MM.1S (cell line): ENCODE measurements around the gene KIAA1549.
"Not testable (repeated sequence)": the region's sequence is repeated elsewhere in the genome, so short reads cannot be mapped to it uniquely, and the experiment has no call there.

Experiments used
- DNase-seq: peaks from one replicate; pipeline ENCODE4 v3.0.0-alpha.2; 2015
- H2AFZ ChIP-seq: fragments of 300-600 bp; sonication (generic); 2 replicates; pipeline ENCODE4 v1.6.0; 2016; ENCODE audit warnings: antibody characterized with exemption, low read length
- H3F3A ChIP-seq: fragments of 300-600 bp; sonication (generic); 2 replicates; pipeline ENCODE4 v1.6.1; 2016; ENCODE audit warnings: mild to moderate bottlenecking, antibody characterized with exemption, low read length, moderate library complexity, mixed read lengths; ENCODE audit not compliant: insufficient read depth
- H3K27ac ChIP-seq: fragments of 300-600 bp; sonication (generic); 2 replicates; pipeline ENCODE4 v1.5.1; 2016; ENCODE audit warnings: mild to moderate bottlenecking, low read length
- H3K27me3 ChIP-seq: fragments of 300-600 bp; sonication (generic); replicated peaks from 2 replicates; pipeline ENCODE4 v1.6.0; 2016; ENCODE audit warnings: low read length; ENCODE audit not compliant: insufficient read depth
- H3K36me3 ChIP-seq: fragments of 300-600 bp; sonication (generic); replicated peaks from 2 replicates; pipeline ENCODE4 v1.6.1; 2016; ENCODE audit warnings: mild to moderate bottlenecking, low read length, mixed read lengths; ENCODE audit not compliant: insufficient read depth
- H3K4me1 ChIP-seq: fragments of 300-600 bp; sonication (generic); 2 replicates; pipeline ENCODE4 v1.6.1; 2016; ENCODE audit warnings: low read length, mixed read lengths
- H3K4me2 ChIP-seq: fragments of 300-600 bp; sonication (generic); 2 replicates; pipeline ENCODE4 v1.6.0; 2016; ENCODE audit warnings: low read depth, low read length
- H3K4me3 ChIP-seq: fragments of 300-600 bp; sonication (generic); 2 replicates; pipeline ENCODE4 v1.5.1; 2016; ENCODE audit warnings: low read length, mixed read lengths
- H3K79me2 ChIP-seq: fragments of 300-600 bp; sonication (generic); 2 replicates; pipeline ENCODE4 v1.6.1; 2016; ENCODE audit warnings: mixed run types, low read length, mixed read lengths
- H3K9ac ChIP-seq: fragments of 300-600 bp; sonication (generic); 2 replicates; pipeline ENCODE4 v1.6.1; 2016; ENCODE audit warnings: low read length, mixed read lengths
- H3K9me2 ChIP-seq: fragments of 300-600 bp; sonication (generic); replicated peaks from 2 replicates; pipeline ENCODE4 v1.6.1; 2016; ENCODE audit warnings: mild to moderate bottlenecking, low read length, mixed read lengths; ENCODE audit not compliant: insufficient read depth
- H3K9me3 ChIP-seq: fragments of 300-600 bp; sonication (generic); replicated peaks from 2 replicates; pipeline ENCODE4 v1.6.1; 2016; ENCODE audit warnings: mild to moderate bottlenecking, low read length, mixed read lengths; ENCODE audit not compliant: insufficient read depth
- H4K20me1 ChIP-seq: fragments of 300-600 bp; sonication (generic); 2 replicates; pipeline ENCODE4 v1.6.1; 2016; ENCODE audit warnings: mild to moderate bottlenecking, low read length, moderate library complexity, mixed read lengths; ENCODE audit not compliant: insufficient read depth
- EZH2 ChIP-seq: fragments of 300-600 bp; sonication (generic); optimal IDR thresholded peaks from 2 replicates; pipeline ENCODE3; 2017; ENCODE audit warnings: low read depth, mild to moderate bottlenecking, antibody characterized with exemption, low read length, mixed read lengths
- EZH2phosphoT487 ChIP-seq: fragments of 300-600 bp; sonication (generic); IDR thresholded peaks from 2 replicates; pipeline ENCODE4 v1.6.1; 2018; ENCODE audit warnings: antibody characterized with exemption, low read length
- TF ChIP-seq, protein P1 (sequence below): fragments of 300-600 bp; sonication (generic); IDR thresholded peaks from 2 replicates; pipeline ENCODE4 v1.5.1; 2016; ENCODE audit warnings: antibody characterized with exemption, low read length, mixed read lengths

The KIAA1549 gene

DNA sequence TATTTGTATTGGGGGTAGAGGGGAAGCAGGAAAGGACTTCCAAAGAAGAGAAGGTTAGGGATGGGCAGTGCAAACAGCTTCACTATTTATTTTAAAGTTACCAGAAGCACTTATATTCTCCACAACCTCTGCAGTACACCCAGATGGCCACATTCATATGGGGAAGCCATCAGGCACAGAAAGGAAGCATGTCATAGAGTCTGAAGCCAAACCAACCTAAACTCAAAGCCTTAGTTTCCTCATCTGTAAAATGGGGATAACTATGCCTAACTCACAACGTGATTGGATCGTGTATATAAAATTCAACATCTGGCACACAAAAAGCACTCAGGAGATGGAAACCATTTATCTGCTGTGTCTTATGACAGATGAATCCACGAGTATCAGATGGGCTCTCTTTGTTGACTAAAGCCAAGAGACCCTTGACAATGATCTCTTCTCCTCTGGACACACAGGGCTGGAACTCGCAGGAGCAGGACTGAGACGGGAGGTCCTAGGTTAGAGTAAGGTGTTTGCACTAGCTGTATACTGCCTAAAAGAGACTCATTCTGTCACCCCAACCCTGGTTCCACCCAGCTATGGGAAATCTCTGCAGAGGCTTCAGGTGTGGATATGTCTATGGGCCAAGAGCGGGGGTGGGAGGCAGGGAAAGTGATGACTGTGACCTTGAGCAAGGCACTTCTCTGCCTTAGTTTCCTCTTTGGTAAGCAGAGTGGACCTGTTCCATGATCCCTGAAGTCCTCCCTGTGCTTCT, 1.8 kb downstream of the KIAA1549 start:
- Histone ChIP-seq H3K36me3 (no peaks in the 10 kb centered on the region), H3K9ac (no peak overlapping the region), H3K27me3 (no peaks in the 10 kb centered on the region), H3F3A (peaks cover 4% of the 10 kb centered on the region), H3K9me3 (no peaks in the 10 kb centered on the region), H3K4me2 (no peak overlapping the region), H4K20me1 (no peaks in the 10 kb centered on the region), H3K27ac (no peak overlapping the region), H3K4me1 (peaks cover 12% of the 10 kb centered on the region), H2AFZ (no peak overlapping the region), H3K9me2 (no peaks in the 10 kb centered on the region), H3K79me2 (0 out of 2 replicates have a peak, but pooled peaks cover 11% of the 10 kb centered on the region), H3K4me3 (no peak overlapping the region)
- TF ChIP-seq, protein P1, sequence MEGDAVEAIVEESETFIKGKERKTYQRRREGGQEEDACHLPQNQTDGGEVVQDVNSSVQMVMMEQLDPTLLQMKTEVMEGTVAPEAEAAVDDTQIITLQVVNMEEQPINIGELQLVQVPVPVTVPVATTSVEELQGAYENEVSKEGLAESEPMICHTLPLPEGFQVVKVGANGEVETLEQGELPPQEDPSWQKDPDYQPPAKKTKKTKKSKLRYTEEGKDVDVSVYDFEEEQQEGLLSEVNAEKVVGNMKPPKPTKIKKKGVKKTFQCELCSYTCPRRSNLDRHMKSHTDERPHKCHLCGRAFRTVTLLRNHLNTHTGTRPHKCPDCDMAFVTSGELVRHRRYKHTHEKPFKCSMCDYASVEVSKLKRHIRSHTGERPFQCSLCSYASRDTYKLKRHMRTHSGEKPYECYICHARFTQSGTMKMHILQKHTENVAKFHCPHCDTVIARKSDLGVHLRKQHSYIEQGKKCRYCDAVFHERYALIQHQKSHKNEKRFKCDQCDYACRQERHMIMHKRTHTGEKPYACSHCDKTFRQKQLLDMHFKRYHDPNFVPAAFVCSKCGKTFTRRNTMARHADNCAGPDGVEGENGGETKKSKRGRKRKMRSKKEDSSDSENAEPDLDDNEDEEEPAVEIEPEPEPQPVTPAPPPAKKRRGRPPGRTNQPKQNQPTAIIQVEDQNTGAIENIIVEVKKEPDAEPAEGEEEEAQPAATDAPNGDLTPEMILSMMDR, result peak; percentile 42
- no peak for TF ChIP-seq EZH2phosphoT487
- DNase-seq, result peak; percentile 50

DNA sequence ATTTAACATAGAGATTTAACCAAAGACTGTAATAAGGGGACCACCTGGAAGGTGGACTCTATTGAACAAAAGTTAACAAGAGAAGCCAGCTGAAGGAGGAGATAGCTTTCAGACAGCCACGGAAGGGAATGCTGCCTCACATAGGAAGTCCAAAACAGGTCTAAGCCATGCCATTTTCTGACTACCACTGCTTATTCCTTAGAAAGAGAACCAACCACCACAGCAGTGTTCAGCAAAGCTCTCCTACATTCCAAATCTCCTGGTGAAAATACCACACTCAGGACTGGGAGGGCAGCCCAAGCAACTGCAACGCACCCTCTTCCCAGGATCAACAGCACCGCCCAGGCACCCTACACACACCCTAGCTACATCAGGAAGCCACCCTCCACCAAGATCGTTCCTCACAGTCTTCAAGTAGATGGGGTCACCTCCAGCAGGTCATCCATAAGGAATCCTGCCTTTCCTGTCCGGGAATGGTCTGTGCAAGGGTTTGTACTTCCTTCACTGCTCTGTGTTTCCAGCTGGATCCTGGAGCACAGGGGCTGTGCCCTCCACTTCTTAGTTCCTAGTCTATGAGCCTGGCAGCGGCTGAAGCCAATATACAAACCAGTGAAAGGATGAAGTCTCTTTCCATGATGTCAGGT, 2.5 kb downstream of the KIAA1549 start:
- Histone ChIP-seq H3K36me3 (no peaks in the 10 kb centered on the region), H3F3A (peaks cover 4% of the 10 kb centered on the region), H2AFZ (no peak overlapping the region), H3K27me3 (no peaks in the 10 kb centered on the region), H3K27ac (no peak overlapping the region), H3K9me3 (no peaks in the 10 kb centered on the region), H3K4me2 (no peak overlapping the region), H4K20me1 (no peaks in the 10 kb centered on the region), H3K4me1 (peaks cover 12% of the 10 kb centered on the region), H3K9me2 (no peaks in the 10 kb centered on the region), H3K4me3 (no peak overlapping the region), H3K9ac (no peak overlapping the region), H3K79me2 (0 out of 2 replicates have a peak, but pooled peaks cover 11% of the 10 kb centered on the region)
- DNase-seq, result no peak
- TF ChIP-seq EZH2phosphoT487 (no peak), EZH2 (no peak)
- TF ChIP-seq, protein P1, result no peak

DNA sequence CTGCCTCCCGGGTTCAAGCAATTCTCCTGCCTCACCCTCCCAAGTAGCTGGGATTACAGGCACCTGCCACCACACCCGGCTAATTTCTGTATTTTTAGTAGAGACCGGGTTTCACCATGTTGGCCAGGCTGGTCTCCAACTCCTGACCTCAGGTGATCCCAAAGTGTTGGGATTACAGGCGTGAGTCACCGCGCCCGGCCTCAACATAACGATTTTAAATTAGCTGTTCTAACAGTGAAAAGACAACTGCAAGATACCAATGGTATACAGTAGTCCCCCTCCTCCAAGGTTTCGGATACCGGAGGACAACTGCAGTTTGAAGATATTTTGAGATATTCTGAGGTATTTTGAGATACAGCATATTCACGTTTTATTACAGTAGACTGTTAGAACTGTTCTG, 5.0 kb downstream of the KIAA1549 start:
- H3K36me3 ChIP-seq, H3F3A ChIP-seq, H3K27me3 ChIP-seq, H2AFZ ChIP-seq, H3K9me3 ChIP-seq, H3K4me1 ChIP-seq, H3K4me3 ChIP-seq, DNase-seq, H3K9me2 ChIP-seq, H4K20me1 ChIP-seq, H3K4me2 ChIP-seq, H3K27ac ChIP-seq, H3K9ac ChIP-seq: not testable (repeated sequence)
- 0 out of 2 replicates have a peak, but pooled peaks cover 11% of the 10 kb centered on the region for H3K79me2 ChIP-seq
